A673 (cell line): ENCODE data around the gene PYGB. TPM values are rescaled to one million over a fixed set of nuclear protein-coding genes. Genes with fewer than 3 reads are reported as not detected.

Experiments used
- BruUV-seq: library from RNA; stranded (reverse); fragments of 400-500 nt; replicated peaks from 2 replicates; lab custom pipeline; 2021; lab: Mats Ljungman, UMichigan
- CTCF ChIA-PET: fragments of 300-600 bp; sonication (Branson Sonifier 250); formaldehyde crosslinking; loops from one replicate; lab custom pipeline; 2022; ENCODE audit warnings: antibody characterized with exemption; lab: Charles Lee
- POLR2A ChIA-PET: fragments of 300-600 bp; sonication (Branson Sonifier 250); formaldehyde crosslinking; loops from one replicate; lab custom pipeline; 2022; ENCODE audit warnings: antibody characterized with exemption; ENCODE audit not compliant: low non-redundant PET; lab: Charles Lee
- DNase-seq: peaks from one replicate; pipeline ENCODE4 v3.0.0-alpha.2; 2015; ENCODE audit warnings: low spot score
- H3K27ac ChIP-seq: fragments of 200-600 bp; sonication (generic); 2 replicates; pipeline ENCODE4 v1.5.1; 2016; ENCODE audit warnings: mixed run types, low read depth, mild to moderate bottlenecking, mixed read lengths, antibody characterized with exemption, low read length; ENCODE audit not compliant: poor library complexity, severe bottlenecking
- H3K27me3 ChIP-seq: fragments of 200-600 bp; sonication (generic); replicated peaks from 2 replicates; pipeline ENCODE4 v1.6.1; 2017; ENCODE audit warnings: mixed run types, low read depth, mild to moderate bottlenecking, mixed read lengths, antibody characterized with exemption, low read length; ENCODE audit not compliant: insufficient read depth, poor library complexity
- H3K36me3 ChIP-seq: fragments of 200-600 bp; sonication (generic); 2 replicates; pipeline ENCODE4 v1.6.1; 2016; ENCODE audit warnings: mixed run types, mild to moderate bottlenecking, mixed read lengths, antibody characterized with exemption, low read length; ENCODE audit not compliant: insufficient read depth, poor library complexity, severe bottlenecking
- H3K4me1 ChIP-seq: fragments of 200-600 bp; sonication (generic); 2 replicates; pipeline ENCODE4 v1.6.1; 2017; ENCODE audit warnings: mixed run types, mild to moderate bottlenecking, mixed read lengths, antibody characterized with exemption, low read length; ENCODE audit not compliant: insufficient read depth, poor library complexity, severe bottlenecking
- H3K4me3 ChIP-seq: fragments of 200-600 bp; sonication (generic); 2 replicates; pipeline ENCODE4 v1.5.1; 2016; ENCODE audit warnings: low read depth, mixed run types, mild to moderate bottlenecking, mixed read lengths, low read length; ENCODE audit not compliant: poor library complexity, severe bottlenecking
- H3K9me3 ChIP-seq: fragments of 200-600 bp; sonication (generic); 2 replicates; pipeline ENCODE4 v1.6.1; 2016; ENCODE audit warnings: mixed run types, low read depth, mild to moderate bottlenecking, mixed read lengths, antibody characterized with exemption, low read length; ENCODE audit not compliant: poor library complexity, severe bottlenecking
- CTCF ChIP-seq: fragments of 300-800, 200-600 bp; sonication (generic); conservative IDR thresholded peaks from 2 replicates; pipeline ENCODE4 v1.5.1; 2017; ENCODE audit warnings: low read depth, mild to moderate bottlenecking, antibody characterized with exemption, low read length, moderate library complexity, mixed read lengths
- EZH2 ChIP-seq: fragments of 200-600 bp; sonication (generic); IDR thresholded peaks from 2 replicates; pipeline ENCODE4 v1.6.1; 2017; ENCODE audit warnings: borderline replicate concordance, low read depth, mild to moderate bottlenecking, mixed read lengths, antibody characterized with exemption, low read length; ENCODE audit not compliant: poor library complexity, severe bottlenecking
- intact Hi-C: fragments of 100-400 bp; cut with micrococcal nuclease; formaldehyde crosslinking; loops from one replicate; pipeline ENCODE4 v1.10.0; 2022; ENCODE audit not compliant: unreplicated experiment
- total RNA-seq: library from RNA; stranded (reverse); gene quantifications from 2 replicates; pipeline ENCODE4 v1.2.3, GENCODE V29; 2021

The PYGB gene
- total RNA-seq, 1 experiment from 2014 or later: 52.3 TPM

- ChIA-PET POLR2A (no interaction called here), CTCF (no interaction called here)
- H3K27ac ChIP-seq: no peak overlapping the region
- TF ChIP-seq EZH2 (no peak), CTCF (no peak)
- intact Hi-C loops: loop anchor here (10.0 kb wide), 1 partner anchor 227 kb away; the partner anchor contains the start of gene APMAP
- no peak overlapping the region for H3K4me3 ChIP-seq
- H3K4me1 ChIP-seq: no peaks in the 10 kb centered on the region
- peaks cover 4% of the 10 kb centered on the region for H3K36me3 ChIP-seq
- H3K27me3 ChIP-seq: no peaks in the 10 kb centered on the region
- no TSS peak for BruUV-seq
- no peaks in the 10 kb centered on the region for H3K9me3 ChIP-seq
- no peak for DNase-seq
Observed at GRCh38 chr20:25221592-25222460, 26.1 kb upstream of the PYGB start.

- H3K27me3 ChIP-seq: no peaks in the 10 kb centered on the region
- CTCF ChIA-PET: no interaction called here
- no peak overlapping the region for H3K4me3 ChIP-seq
- H3K9me3 ChIP-seq: no peaks in the 10 kb centered on the region
- TF ChIP-seq CTCF (no peak), EZH2 (no peak)
- no peak for DNase-seq
- H3K36me3 ChIP-seq: peaks cover 4% of the 10 kb centered on the region
- peaks cover 3% of the 10 kb centered on the region for H3K4me1 ChIP-seq
- intact Hi-C loops: loop anchor here (10.0 kb wide), 1 partner anchor 228 kb away; the partner anchor contains the start of gene APMAP
- POLR2A ChIA-PET: no interaction called here
- BruUV-seq: no TSS peak
- H3K27ac ChIP-seq: no peak overlapping the region
Observed at GRCh38 chr20:25222461-25223178, 25.3 kb upstream of the PYGB start.

GRCh38 chr20:25223179-25223661 is 24.7 kb upstream of the PYGB start:
- Histone ChIP-seq H3K9me3 (no peaks in the 10 kb centered on the region), H3K27ac (no peak overlapping the region), H3K27me3 (no peaks in the 10 kb centered on the region), H3K36me3 (peaks cover 4% of the 10 kb centered on the region), H3K4me3 (no peak overlapping the region), H3K4me1 (peaks cover 3% of the 10 kb centered on the region)
- intact Hi-C loops: loop anchor here (10.0 kb wide), 1 partner anchor 228 kb away; the partner anchor contains the start of gene APMAP
- POLR2A ChIA-PET: no interaction called here
- DNase-seq: peak; percentile 43
- TF ChIP-seq EZH2 (no peak), CTCF (no peak)
- no TSS peak for BruUV-seq
- CTCF ChIA-PET: interaction anchor here (0.5 to 0.8 kb wide), 3 partner anchors 24 to 96 kb away, joined by 3 to 6 read pairs (median 4); no protein-coding TSS in a partner anchor
